Stimulated activated CD8-positive, alpha-beta memory T cell treated with anti-CD3 and anti-CD28 coated beads, Interleukin-15, amount 100 ng/mL, for 4 hours (primary cell): Measurements from ENCODE around the gene GGNBP2.

Source experiments
- DNase-seq, 2 donors: peaks; one replicate each; pipeline ENCODE4 v3.0.0-alpha.2; 2020; ENCODE audit warnings: low read depth in 2 of 2

GGNBP2 gene

GRCh38 chr17:36632916-36633771 lies 88.4 kb downstream of the GGNBP2 start:
- DNase-seq: no peak
